ENCODE results near the gene LDAH.

GRCh38 chr2:20642055-20642971 lies 180.6 kb downstream of the LDAH start:
- TF ChIP-seq BHLHE40 (IDR thresholded peaks at IDR 0.05; ENCODE audit: low read depth, low read length) (no peak), CTCF (IDR thresholded peaks at IDR 0.05) (peak; percentile 96), ESRRA (IDR thresholded peaks at IDR 0.05; ENCODE audit: borderline replicate concordance, low read length) (no peak), RAD21 (conservative IDR thresholded peaks at IDR 0.05 in 1 of 2, IDR thresholded peaks at IDR 0.05 in 1 of 2) (peak; percentile 96), EP300 (IDR thresholded peaks at IDR 0.05) (no peak), POLR2A (IDR thresholded peaks at IDR 0.05; ENCODE audit: low read length) (no peak), ZSCAN20 (CRISPR knock-in tag; IDR thresholded peaks at IDR 0.05) (no peak), GATA3 (IDR thresholded peaks at IDR 0.05; ENCODE audit: borderline replicate concordance) (no peak), MAX (IDR thresholded peaks at IDR 0.05) (no peak), CHD4 (IDR thresholded peaks at IDR 0.05; ENCODE audit: borderline replicate concordance) (no peak)
- TF ChIP-seq, protein P1, sequence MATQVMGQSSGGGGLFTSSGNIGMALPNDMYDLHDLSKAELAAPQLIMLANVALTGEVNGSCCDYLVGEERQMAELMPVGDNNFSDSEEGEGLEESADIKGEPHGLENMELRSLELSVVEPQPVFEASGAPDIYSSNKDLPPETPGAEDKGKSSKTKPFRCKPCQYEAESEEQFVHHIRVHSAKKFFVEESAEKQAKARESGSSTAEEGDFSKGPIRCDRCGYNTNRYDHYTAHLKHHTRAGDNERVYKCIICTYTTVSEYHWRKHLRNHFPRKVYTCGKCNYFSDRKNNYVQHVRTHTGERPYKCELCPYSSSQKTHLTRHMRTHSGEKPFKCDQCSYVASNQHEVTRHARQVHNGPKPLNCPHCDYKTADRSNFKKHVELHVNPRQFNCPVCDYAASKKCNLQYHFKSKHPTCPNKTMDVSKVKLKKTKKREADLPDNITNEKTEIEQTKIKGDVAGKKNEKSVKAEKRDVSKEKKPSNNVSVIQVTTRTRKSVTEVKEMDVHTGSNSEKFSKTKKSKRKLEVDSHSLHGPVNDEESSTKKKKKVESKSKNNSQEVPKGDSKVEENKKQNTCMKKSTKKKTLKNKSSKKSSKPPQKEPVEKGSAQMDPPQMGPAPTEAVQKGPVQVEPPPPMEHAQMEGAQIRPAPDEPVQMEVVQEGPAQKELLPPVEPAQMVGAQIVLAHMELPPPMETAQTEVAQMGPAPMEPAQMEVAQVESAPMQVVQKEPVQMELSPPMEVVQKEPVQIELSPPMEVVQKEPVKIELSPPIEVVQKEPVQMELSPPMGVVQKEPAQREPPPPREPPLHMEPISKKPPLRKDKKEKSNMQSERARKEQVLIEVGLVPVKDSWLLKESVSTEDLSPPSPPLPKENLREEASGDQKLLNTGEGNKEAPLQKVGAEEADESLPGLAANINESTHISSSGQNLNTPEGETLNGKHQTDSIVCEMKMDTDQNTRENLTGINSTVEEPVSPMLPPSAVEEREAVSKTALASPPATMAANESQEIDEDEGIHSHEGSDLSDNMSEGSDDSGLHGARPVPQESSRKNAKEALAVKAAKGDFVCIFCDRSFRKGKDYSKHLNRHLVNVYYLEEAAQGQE (IDR thresholded peaks at IDR 0.05): no peak

Measured in A549 (cell line).